Measurements from ENCODE around the gene KIFAP3.
"Not testable (repeated sequence)": the region's sequence is repeated elsewhere in the genome, so short reads cannot be mapped to it uniquely, and the experiment has no call there.

Gene KIFAP3

DNA sequence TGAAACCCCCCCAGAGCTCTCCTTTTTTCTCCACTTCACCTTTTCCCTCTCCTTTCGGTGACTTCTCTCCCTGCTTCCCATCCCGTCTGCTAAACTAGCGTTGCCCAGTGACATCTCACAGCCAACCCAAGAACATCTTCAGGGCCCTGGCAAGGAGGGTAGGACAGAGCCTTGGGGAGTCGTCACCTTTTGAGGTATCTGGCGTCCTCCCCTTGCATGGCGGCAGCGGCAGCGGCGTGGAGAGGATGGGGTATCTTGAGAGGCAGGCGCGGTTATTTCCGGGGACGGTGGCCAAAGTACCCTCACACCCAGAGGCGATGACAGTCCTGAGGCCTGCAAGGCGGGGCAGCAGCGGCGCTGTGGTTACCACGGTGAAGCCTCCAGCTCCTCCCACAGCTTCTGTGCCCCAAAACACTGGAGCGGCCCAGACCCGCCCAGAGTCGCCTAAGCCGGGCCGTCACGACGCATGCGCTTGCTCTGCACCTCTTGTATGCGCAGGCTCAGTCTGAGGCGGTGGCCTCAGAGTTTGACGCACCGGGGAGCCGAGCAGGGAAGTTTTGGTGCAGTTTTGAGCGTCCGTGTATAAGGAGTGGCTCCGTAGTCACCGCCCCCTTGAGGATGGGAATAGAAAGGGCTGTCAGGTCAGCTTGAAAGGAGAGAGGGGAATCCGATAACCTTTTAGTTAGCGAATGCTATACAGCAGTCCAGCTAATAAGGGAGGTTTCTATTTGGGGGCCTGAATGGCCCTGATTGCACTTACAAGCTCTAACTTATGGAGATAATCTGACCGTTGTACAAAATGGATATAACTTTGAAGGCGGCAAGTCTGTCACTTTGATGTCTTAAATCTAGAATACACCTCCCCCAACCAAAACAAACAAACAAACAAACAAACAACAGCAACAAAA lies at the start of gene KIFAP3:
Gene KIFAP3 (minus strand): TSS at position 446 of the 908 bp plus-strand sequence. CDS start 228 bp downstream, at position 218.
- peak; percentile 97 for DNase-seq (ENCODE audit: low spot score)

DNA sequence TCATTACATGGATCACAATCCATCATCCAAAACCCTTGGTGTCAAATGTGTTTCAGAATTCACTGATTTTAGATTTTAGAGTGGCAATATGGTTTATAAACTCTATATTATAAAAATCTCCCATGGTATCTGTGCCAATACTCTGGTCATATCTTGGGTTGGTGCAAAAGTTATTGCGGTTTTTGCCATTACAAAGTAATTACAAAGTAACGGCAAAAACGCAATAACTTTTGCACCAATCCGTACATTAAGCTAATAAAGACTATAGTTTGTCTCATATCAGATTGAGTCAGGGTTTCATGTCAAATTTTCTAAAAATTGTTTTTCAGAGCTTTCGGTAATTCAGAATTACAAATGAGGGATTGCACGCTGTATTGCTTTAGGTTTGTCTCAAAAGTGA lies 47.9 kb upstream of the KIFAP3 start:
- no peak for DNase-seq (ENCODE audit: low spot score)

DNA sequence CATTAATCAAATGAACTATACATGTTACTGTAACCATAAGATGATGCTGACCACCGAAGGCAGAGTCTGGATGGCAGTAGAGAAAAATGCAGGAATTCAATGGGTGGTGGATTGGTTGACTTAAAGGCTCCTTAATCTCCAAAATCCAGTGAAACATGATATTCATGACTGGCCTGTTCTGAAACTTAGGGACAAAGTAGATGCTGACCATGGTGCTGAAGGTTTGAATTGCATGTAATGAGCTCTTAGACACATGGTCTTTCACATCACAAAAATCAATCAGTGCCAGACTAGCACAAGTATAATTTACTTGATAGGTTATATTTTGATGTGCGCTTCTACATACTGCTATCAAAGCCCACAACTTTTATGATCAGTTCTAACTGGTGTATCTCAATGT lies 40.4 kb upstream of the KIFAP3 start:
- DNase-seq (ENCODE audit: low spot score) = no peak

DNA sequence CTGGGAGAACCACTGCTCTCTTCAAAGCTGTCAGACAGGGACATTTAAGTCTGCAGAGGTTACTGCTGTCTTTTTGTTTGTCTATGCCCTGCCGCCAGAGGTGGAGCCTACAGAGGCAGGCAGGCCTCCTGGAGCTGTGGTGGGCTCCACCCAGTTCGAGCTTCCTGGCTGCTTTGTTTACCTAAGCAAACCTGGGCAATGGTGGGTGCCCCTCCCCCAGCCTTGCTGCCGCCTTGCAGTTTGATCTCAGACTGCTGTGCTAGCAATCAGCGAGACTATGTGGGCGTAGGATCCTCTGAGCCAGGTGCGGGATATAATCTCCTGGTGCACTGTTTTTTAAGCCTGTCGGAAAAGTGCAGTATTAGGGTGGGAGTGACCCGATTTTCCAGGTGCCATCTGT lies 38.6 kb upstream of the KIFAP3 start:
- DNase-seq (ENCODE audit: low spot score) = not testable (repeated sequence)

DNA sequence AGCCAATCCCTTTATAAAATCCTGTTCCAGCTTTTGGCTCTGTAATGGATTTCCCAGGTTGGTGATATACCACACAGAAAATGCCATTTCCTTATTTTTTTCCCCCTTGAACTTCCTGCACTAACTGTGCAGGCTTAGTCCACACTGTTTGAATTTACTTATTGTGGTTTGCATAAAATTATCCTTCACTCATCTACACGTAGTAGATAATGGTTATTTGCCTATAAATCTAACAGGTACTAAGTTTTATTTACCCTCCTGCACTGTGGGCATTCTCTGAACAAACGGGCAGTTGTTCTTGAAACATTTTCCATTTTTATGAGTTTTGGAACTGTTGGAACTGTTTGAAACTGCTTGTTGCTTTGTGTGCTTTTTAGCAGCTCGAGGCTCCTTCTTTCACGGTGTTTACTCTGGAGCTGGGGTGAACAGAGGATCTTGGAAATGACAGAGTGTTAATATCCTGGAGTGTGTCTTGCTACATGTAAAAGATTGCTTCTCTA lies 23.0 kb upstream of the KIFAP3 start:
- no peak for DNase-seq (ENCODE audit: low spot score)

DNA sequence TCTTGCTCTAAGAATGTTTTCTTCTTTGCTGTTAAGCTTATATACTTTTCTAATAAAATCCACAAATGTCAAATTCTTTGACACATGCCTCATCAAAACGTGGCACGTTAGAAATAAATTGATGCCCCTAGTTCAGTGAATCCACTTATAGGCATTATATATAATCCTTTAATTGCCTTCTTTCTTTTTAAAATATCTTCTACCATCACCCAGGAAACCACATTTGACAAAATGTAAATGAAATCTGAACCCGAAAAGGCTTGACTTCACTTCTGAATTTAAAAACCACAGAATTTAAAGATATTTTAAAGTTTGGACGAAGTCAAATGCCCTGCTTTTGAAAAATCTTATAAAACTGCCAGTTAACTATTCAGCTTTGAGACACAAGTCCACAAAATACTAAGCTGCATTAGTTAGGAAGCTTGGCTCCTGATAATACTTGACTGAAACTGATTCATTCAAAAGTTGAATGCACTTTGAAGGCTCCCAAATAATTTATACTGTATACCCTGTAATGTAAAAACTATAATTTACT lies 22.4 kb upstream of the KIFAP3 start:
- DNase-seq (ENCODE audit: low spot score) = no peak

DNA sequence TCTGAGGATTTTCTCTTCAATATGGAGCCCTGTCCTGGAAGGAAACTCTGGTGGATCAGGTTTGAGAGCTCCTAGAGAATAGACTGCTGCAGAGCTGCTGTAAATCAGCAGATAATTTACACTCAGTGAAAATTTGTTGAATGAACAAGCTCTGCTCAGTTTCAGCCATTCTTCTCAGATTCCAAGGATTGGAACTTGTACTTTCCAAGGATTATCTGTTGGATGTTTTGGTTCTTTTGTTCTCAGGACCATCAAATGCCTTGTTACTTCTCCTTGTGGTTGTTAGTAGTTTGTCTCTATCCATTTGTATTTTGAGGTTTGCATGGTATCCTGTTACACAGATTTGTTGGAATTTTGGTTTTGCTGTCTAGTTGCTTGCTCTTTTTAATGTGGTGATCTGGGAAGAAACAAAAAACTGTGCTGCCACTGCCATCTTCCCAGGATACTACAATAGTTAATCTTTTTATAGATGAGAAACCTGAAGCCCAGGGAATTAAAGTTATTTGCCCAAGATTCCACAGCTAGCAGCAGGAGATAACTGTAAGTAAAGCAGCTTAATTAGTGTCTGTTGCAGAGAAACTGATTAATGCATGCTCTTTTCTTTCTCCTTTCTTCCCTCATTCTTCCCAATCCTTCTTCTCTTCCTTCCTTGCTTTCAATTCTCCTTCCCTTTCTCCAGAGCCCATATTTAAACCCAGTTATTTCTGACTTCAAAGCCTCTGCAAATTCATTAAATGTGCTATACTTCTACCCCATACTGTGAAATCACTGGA lies 21.7 kb upstream of the KIFAP3 start:
- no peak for DNase-seq (ENCODE audit: low spot score)

DNA sequence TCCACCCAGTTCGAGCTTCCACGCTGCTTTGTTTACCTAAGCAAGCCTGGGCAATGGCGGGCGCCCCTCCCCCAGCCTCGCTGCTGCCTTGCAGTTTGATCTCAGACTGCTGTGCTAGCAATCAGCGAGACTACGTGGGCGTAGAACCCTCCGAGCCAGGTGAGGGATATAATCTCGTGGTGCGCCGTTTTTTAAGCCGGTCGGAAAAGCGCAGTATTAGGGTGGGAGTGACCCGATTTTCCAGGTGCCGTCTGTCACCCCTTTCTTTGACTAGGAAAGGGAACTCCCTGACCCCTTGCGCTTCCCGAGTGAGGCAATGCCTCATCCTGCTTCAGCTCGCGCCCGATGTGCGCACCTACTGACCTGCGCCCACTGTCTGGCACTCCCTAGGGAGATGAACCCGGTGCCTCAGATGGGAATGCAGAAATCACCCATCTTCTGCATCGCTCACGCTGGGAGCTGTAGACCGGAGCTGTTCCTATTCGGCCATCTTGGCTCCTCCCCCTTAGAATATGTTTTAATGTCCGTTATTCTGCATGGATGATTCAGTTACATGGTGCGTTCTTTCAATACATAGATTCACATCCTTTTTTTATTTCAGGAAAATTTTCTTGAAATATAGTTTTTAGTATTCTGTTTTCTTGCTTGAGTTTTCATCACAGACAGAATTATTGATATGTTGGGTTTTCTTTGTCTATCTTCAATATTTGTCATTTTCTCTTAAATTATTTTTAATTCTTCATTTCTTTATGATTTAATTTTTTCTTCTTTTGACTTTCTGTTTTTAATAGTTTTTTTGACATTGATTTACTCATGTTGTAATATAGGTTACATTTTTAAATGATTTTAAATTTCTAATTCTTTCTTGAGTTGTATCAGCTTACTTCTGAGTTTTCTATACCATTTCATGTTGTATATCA lies 20.5 kb upstream of the KIFAP3 start:
- DNase-seq (ENCODE audit: low spot score) = peak; percentile 13

DNA sequence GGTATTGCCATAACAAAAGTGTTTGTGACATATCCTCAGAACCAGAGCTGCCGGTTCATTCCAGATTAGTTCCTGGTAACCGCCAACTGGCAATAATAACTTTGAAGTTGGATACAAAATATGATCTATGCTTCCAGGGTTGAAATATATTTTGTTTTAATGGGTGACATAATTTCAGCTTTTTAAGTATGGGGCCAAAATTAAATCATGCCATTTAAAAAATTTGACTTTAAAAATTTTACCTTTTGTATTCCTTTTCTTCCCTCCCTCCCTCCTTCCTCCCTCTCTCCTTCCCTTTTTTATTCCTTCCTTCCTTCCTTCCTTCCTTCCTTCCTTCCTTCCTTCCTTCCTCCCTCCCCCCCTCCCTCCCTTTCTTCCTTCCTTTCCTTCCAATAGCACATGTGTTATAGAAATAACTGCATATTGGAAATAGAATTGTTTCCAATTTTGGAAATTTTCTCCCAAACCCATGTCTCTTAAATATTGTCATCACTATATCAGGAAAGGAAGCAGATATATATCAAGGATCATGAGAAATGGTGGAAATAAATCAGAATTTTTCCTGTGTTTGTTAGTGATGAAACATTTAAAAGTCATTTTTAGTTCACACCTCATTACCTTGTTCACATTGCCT lies 12.0 kb upstream of the KIFAP3 start:
- DNase-seq (ENCODE audit: low spot score) = no peak

DNA sequence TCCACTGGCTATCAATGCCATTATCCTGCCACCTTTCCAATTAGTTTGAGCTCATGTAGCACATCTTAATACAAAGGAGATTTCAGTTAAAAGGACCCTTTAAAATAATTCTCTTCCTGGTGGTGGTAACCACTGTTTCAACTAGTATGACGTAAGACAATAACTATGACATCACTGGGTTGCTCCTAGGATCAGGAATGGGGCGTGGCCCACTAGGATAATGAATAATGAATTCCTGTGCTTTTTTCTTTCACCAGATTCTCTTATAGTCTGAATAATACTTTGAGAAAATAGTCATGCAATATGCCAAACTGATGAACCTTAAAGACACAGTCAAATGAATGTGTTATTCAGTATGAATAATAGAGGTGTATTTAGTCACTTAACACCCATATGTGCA lies 10.6 kb upstream of the KIFAP3 start:
- DNase-seq (ENCODE audit: low spot score) = peak; percentile 20

DNA sequence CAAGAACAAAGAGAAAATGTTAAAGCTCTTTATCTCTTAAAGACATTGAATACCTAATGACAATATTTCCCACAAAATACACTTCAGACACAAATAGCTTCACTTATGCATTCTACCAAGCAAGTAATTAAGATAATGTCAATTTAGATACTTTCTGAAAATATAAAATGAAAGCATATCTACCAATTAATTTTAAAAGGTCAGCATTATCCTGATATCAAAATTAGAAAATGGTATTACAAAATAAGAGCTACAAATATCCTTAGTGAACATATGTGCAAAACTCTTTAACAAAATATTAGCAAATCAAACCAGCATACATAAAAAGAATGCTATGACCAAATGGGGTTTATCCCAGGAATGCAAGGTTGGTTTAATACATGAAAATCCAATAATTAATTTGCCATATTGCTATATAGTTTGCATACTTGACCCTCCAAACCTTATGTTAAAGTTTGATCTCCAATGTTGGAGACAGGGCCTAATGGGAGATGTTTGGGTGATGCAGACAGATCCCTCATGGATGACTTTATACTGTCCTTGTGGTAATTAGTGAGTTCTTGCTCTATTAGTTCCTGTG lies 4.2 kb upstream of the KIFAP3 start:
- DNase-seq (ENCODE audit: low spot score) = no peak

DNA sequence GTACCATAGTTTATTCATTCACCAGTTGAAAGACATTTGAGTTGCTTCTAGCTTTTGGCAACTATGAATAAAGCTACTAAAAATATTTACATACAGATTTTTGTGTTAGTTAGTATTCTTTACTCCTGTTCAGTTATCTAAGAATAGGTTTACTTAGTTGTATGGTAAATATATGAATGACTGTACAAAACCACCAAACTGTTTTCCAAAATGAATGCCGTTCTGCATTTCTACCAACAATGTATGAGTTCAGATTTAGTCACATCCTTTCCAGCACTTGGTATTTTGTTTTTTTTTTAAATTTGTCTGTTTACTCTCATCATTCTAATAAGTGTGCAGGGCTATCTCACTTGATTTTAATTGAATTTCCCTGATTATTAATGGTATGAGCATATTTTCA lies 3.4 kb upstream of the KIFAP3 start:
- no peak for DNase-seq (ENCODE audit: low spot score)

DNA sequence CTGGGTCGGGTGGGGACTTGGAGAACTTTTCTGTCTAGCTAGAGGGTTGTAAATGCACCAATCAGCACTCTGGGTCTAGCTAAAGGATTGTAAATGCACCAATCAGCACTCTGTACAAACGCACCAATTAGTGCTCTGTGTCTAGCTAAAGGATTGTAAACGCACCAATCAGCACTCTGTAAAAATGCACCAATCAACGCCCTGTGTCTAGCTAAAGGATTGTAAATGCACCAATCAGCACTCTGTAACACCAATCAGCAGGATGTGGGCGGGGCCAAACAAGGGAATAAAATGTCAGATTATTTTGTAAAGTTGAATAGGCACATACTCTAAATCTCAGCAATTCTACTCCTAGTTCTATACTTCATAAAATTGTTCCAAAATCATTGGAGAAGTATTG lies 2.5 kb upstream of the KIFAP3 start:
- DNase-seq (ENCODE audit: low spot score) = not testable (repeated sequence)

DNA sequence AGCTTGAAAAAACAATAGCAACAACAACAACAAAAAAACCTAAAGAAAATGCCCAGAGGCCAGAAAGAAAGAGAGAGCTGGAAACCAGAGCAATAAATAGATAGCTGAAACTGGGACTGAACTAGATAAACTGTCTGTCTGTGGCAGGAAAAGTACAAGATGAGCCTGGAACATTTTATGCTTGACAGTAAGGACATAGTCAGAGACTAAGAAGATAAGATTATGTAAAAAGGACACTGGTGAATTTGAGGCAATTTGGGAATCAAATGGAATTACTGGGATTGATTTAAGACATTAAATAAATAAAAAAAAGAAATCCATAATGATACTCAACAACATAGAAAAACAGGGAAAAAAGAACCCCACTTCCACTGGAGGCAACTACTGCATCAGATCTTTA lies 1.7 kb upstream of the KIFAP3 start:
- no peak for DNase-seq (ENCODE audit: low spot score)

DNA sequence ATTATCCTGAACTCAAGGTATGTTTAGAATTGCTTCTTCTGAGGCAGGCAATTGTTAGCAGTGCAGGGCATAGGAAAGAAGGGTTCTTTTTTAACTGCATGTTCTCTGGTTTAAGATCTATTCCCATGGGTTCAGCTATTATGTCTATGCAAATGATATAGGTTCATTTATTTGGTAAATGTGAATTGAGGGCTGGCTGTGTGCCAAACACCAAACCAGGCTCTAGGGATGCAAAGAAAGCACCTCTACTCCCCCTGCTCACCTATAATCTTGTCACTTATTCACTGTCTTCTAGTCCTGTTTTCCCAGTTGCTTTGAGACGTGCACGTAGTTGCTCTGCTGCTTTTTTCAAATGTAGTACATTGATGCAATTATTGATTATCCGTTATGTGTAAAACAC lies 691 bp upstream of the KIFAP3 start:
- no peak for DNase-seq (ENCODE audit: low spot score)

DNA sequence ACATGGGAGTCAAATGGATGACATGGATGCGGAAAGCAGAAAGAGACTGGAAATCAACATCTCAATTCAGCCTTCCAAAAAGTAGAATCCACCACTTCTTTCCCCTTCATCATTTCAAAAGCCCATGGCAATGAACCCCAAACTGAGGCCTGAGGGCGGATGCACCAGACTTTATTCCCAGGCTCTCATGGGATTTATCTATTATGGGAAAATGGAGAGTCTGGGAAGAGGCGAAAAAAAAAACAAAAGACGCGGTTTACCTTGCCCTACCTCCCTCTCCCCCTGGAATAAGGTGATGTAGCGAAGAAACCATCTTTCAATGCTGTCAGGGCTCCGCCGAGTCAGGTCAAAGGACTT lies 624 bp downstream of the KIFAP3 start:
- DNase-seq (ENCODE audit: low spot score) = no peak

DNA sequence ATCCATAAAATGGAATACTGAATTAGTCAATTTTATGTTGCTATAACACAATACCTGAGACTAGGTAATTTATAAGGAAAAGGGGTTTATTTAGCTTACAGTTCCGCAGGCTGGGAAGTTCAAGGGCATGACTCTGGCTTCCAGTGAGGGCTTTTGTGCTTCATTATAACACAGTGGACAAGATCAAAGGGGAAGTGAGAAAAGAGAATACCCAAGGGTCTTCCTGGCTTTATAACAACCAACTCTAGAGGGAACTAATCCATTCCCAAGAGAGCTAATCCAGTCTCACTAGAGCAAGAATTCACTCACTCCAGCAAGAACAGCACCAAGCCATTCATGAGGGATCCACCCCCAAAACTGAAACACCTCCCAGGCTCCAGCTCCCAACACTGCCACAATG lies 3.1 kb downstream of the KIFAP3 start:
- no peak for DNase-seq (ENCODE audit: low spot score)

DNA sequence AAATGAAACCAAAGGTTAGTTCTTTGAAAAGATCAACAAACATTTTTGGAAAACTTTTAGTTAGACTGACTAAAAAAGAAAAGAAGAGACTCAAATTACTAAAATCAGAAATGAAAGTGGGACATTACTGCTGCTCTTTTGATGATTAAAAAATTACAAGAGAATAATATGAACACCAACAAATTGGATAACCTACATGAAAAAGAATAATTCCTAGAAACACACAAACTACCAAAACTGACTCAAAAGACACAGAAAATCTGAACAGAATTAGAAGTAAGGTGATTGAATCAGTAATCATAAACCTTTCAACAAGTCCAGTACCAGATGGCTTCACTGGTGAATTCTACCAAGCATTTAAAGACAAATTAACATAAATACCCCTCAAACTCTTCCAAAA lies 5.6 kb downstream of the KIFAP3 start:
- DNase-seq (ENCODE audit: low spot score) = no peak

DNA sequence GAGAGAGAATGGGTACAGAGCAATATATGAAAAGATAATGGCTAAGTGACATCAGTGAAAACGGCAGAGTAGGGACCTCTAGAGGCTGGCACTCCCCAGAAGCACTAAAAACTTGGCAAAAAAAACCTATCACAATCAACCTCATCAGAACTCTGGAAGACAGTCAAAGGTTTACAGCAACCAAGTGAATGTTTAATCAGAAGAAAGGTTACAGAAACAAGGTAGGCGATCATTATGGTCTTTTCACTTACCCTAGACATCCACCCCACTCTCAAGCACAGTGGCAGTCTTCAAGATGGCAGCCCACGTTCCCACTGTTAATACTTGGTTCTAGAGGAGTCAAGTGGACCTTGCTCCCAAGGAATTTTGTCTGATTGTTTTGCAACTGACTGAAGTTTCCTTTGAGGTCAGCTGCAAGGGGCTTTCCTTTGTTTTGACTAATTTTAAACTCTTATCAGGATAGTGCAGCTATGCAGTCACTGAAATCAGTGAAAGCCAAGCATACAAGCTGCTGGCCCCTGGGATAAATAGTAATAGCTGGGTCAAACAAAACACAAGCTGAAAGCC lies 7.2 kb downstream of the KIFAP3 start:
- no peak for DNase-seq (ENCODE audit: low spot score)

DNA sequence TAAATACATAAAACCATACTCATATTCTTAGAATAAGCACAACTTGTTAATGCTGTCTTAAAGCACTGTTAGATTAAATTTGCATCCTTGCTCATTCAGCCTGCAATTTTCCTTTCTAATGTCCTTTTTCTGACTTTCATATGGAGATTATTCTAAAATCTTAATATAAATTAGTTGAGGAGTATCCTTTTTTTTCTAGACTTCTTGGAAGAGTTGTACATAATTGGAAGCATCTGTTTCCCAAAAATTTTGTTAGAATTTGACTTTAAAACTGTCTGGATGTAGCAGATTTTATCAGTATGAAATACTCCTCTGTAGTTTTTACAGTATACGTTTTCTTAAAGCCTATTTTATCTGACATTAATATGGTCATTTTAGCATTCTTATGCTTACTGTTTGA lies 9.7 kb downstream of the KIFAP3 start:
- no peak for DNase-seq (ENCODE audit: low spot score)

Data from SW480 (cell line).